ENCODE data around the gene WDFY4. TPM values are rescaled to one million over a fixed set of nuclear protein-coding genes. Genes with fewer than 3 reads are reported as not detected.

The WDFY4 gene
- polyA plus RNA-seq, 3 donors: 1.1 to 2.4 (median 2.4) TPM

DNA sequence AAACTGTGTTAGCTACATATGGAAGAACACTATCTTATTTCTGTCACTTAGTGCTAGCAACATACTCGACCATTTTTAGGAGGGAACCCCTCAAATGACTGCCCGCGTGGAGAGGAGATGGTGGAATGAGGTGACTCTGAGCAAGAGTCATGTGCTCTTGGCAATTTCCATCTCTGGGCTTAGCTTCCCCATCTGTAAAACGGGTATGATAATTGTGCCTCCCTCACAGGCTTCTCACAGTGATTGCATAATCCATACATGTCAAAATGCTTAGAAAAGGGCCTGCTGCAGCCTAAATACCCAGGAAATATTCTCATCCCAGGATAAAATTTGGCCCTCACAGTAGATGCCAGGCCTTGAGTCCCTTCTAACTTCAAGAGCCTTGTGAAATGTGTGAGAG lies 86.6 kb downstream of the WDFY4 start:
- no peak for DNase-seq

DNA sequence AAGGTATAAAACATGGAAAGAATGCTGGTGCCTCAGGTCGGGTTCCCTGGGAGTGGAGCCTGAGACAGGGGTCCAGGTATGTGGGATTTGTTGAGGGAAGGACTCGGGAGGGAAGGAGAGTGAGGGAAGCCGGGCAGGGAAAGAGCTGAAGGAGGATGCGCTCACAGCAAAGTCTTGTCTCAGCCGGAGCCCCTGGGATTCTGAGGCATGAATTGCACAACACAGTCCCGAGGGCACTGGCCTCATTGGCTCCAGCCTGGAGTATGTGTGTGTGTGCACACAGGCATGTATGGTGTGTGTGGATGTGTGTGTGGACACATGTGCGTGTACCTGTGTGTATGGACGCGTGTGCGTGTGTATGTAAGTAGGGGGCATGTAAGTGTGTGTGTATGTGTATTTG lies 87.4 kb downstream of the WDFY4 start:
- no peak for DNase-seq

GRCh38 chr10:48773580-48773979 lies 88.9 kb downstream of the WDFY4 start:
- DNase-seq: no peak

GRCh38 chr10:48774416-48775205 lies 89.9 kb downstream of the WDFY4 start:
- DNase-seq: no peak

DNA sequence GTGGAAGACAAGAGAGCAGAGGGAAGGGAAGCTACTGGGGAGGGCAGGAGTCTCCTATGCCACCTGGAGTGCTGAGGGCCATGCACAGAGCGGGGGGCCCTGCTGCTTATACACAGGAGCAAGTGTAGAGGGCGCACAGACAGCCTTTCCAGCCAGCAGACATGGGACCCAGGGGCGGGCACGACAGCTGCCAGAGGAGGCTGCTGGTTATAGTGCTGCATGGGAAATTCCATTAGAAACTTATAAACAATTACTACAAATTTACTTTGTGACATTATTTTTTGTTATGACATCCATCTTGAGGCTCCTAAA lies 90.5 kb downstream of the WDFY4 start:
- DNase-seq: no peak

GRCh38 chr10:48776005-48776522 lies 91.4 kb downstream of the WDFY4 start:
- no peak for DNase-seq

DNA sequence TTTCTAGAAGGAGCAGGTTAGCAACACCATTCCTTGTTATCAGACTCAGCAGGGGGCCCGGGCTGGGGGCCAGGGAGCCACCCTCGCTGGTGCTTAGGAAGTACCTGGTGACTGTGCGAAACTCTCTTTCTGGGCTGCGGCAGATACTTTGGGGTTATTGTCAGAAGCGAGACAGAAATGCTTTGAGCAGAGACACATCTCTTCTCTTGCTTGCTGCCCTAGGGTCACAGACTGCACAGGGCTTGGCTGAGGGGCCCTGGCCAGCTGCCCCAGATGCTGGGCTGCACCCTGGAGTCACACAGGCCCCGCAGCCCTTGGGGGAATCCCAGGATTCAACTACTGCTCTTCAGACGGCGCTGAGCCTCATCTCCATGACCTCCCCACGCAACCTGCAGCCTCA lies 91.9 kb downstream of the WDFY4 start:
- no peak for DNase-seq

GRCh38 chr10:48777110-48777509 lies 92.4 kb downstream of the WDFY4 start:
- no peak for DNase-seq

GRCh38 chr10:48778193-48778857 lies 93.7 kb downstream of the WDFY4 start:
- DNase-seq: no peak

DNA sequence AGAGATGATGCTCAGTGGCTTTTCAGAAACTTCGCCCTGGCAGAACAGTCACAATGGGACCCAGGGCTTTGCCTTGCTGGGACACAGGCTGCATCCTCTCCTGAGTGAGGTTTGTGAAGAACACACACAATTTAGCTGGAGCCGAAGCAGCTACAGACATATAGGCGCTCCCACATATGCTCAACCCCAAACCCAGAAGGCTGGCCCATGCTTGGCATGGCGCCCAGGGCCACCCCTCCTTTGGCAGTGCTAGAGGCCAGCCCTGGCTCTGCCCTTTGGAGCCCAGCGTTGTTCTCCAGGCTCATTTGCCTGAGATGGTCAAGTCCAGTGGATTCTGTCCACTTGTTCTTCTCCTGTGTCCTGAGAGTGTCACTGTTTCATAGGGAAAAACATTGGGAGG lies 94.4 kb downstream of the WDFY4 start:
- no peak for DNase-seq

DNA sequence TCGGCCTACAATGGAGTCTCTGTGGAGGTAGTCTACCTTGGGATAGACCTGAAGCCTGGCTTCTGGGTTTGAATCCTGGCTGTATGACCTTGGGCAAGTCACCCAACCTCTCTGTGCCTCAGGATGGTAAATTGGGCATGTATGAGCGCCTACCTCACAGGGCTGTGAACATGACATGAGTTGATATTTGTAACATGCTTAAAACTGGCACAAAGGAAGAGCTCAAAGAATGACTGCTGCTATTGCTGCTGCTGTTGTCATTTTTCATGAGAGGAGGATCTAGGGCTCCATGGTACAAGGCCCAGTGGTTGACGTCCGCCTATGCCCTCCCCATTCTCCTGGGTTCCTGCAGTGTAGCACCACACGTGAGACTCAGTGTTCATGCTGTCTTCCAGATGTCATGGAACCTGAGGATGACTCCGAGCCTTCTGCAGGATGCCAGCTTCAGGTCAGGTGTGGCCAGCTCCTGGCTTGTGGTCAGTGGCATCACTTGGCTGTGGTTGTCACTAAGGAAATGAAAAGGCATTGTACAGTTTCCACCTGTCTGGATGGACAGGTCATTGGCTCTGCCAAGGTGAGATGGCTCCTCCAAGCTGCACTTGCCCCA lies 95.0 kb downstream of the WDFY4 start:
- no peak for DNase-seq

GRCh38 chr10:48780341-48780740 lies 95.7 kb downstream of the WDFY4 start:
- DNase-seq: no peak

GRCh38 chr10:48782386-48782785 lies 97.7 kb downstream of the WDFY4 start:
- no peak for DNase-seq

- no peak for DNase-seq
Observed at GRCh38 chr10:48784031-48784430, 99.4 kb downstream of the WDFY4 start.

GRCh38 chr10:48785796-48786195 lies 101.1 kb downstream of the WDFY4 start:
- DNase-seq: no peak

GRCh38 chr10:48786606-48787282 lies 102.1 kb downstream of the WDFY4 start:
- no peak for DNase-seq

DNA sequence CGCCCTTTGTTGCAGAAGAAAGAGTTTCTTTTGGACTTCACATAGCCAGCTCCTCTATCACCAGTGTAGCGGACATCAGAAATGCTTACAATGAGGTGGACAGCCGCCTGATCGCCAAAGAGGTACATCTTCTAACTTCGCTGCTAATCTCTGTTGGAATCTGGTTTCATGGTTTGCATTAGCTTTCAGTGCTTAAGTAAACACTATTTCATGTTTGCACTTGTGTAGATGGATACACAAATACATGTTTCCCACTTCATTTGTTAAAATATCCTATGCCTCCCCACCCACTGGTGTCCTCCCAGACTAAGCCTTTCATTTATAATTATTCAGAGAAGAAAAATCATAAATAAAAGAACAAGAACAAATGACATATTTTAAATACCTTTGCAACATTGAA lies 103.9 kb downstream of the WDFY4 start:
- no peak for DNase-seq

- no peak for DNase-seq
Observed at GRCh38 chr10:48789486-48790456, 105.1 kb downstream of the WDFY4 start.

DNA sequence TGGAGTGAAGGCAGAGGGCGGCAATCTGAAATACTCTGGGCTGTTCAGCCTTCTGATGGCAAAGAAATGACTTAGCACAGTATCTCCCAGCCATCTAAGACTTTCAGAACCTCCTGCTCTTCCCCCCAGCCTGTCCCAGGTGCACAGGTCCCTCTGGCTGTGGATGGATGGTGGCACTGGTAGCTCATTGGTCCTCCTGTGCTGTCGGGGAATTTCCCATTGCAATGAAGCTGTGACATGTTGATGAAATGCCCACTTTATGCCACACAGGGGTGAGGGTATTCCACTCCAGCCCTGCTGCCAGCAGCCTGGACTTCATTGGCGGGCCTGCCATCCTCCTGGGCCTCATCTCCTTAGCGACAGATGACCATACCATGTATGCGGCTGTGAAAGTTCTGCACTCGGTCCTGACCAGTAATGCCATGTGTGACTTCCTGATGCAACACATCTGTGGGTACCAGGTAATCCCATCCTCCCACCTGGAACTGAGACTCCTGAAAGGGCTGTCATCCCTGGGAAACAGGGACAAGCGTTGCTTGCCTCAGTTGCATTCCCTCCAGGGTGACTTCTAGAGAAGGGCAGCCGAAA lies 105.9 kb downstream of the WDFY4 start:
- DNase-seq: no peak

- no peak for DNase-seq
Observed at GRCh38 chr10:48791267-48791928, 106.7 kb downstream of the WDFY4 start.

Measured in renal pelvis (tissue), 4 donors.